OCI-LY3 (cell line): ENCODE data around the gene OSBPL3.

Experiments
- CTCF ChIP-seq: fragments of 200-600, 300-600 bp; sonication (generic); IDR thresholded peaks from 2 replicates; pipeline ENCODE4 v1.5.1; 2014; ENCODE audit warnings: antibody characterized with exemption, low read length, low read depth
- EZH2phosphoT487 ChIP-seq: fragments of 200-600 bp; shearing (Covaris generic); IDR thresholded peaks from 2 replicates; pipeline ENCODE4 v1.6.1; 2018; ENCODE audit warnings: antibody characterized with exemption, mixed run types, low read depth

GRCh38 chr7:24764972-24765744 lies 214.8 kb downstream of the OSBPL3 start:
- TF ChIP-seq CTCF (no peak), EZH2phosphoT487 (no peak)
